ENCODE measurements around the gene VWF.

GRCh38 chr12:5921966-5922899 is 202.2 kb downstream of the VWF start:
- TF ChIP-seq CTCF (conservative IDR thresholded peaks at IDR 0.05 in 1 of 2, IDR thresholded peaks at IDR 0.05 in 1 of 2; ENCODE audit: extremely low read depth in 1 of 2, insufficient read depth in 1 of 2, low read depth in 1 of 2, low read length in 2 of 2) (no peak), EZH2 (IDR thresholded peaks at IDR 0.05; ENCODE audit: borderline replicate concordance, low read length) (no peak)
